ENCODE results near the gene SEC16B.
A peak's percentile ranks its signal among the peaks of the same experiment; 100 is the strongest.

Gene SEC16B

DNA sequence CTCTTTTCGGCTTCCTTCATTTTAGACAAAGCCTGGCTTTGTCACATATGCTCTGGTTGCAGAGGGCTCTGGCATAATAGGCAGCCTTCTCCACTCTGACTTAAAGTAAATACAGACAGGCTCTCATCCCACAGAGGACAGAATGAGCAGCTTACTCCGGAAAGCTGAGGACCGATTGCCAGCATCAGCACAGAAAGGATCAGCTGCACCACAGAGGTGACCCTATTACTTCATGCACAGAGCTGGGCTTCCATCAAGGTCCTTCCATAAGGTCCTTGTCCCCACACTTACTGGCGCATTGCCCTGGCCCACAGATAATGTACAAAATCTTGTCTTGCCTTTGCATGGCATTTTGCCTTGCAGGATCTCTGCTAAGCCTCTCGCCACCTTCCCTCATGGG, 67.6 kb downstream of the SEC16B start:
- DNase-seq: no peak

- peak; percentile 53 for DNase-seq
Measured at GRCh38 chr1:177897998-177898654, 71.7 kb downstream of the SEC16B start.

- no peak for DNase-seq
Measured at GRCh38 chr1:177897281-177897997, 72.4 kb downstream of the SEC16B start.

Measured in NCI-H526 treated with DMSO at 0.1 percent for 48 hours (cell line).